GM21390 (cell line): ENCODE data around the gene GPR37L1.
A peak's percentile ranks its signal among the peaks of the same experiment; 100 is the strongest.
"Not testable (repeated sequence)": the region's sequence is repeated elsewhere in the genome, so short reads cannot be mapped to it uniquely, and the experiment has no call there.

ENCODE experiments used
- ATAC-seq: cut with Tn5 transposase; IDR thresholded peaks from one replicate; pipeline ENCODE4 v1.9.1; 2021; ENCODE audit not compliant: unreplicated experiment

Gene GPR37L1

DNA sequence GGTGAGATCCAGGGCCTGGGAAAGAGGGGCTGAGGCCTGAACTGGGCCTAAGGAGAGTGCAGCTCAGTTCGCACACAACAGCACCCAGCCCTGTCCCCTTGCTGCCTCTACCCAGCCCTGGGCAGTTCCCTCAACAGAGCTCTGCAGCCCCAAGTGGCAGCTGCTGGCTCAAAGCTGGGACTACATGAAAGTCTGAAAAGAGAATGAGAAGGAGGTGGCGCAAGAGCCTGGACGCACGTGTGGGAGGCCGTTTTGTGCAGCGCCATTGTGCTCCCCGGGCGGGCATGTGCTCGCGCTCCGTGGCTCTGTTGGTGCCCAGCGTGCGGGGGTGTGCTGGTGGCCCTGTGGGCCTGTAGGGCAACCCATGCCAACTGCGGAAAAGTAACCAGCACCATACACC, 10.3 kb downstream of the GPR37L1 start:
- no peak for ATAC-seq

DNA sequence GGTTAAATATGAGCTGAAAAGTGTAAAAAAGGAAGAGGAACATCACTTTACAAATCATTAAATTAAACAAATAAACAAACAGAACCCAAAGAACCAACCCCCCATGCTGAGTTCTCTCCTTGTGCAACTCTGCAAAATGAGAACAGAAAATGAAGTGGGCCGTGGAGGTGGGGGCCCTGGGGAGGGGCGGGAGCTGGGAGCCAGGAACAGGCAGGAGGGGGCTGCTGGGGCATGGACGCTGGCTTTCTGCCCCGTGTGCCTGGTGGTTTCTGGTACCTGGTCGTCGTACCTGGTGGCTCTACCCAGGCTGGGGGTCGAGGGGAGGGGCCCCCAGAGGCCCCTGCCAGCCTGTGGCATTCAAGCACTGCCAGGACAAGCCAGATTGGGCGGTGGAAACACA, 10.8 kb downstream of the GPR37L1 start:
- ATAC-seq: no peak

GRCh38 chr1:202133989-202134388, 11.3 kb downstream of the GPR37L1 start:
- no peak for ATAC-seq

DNA sequence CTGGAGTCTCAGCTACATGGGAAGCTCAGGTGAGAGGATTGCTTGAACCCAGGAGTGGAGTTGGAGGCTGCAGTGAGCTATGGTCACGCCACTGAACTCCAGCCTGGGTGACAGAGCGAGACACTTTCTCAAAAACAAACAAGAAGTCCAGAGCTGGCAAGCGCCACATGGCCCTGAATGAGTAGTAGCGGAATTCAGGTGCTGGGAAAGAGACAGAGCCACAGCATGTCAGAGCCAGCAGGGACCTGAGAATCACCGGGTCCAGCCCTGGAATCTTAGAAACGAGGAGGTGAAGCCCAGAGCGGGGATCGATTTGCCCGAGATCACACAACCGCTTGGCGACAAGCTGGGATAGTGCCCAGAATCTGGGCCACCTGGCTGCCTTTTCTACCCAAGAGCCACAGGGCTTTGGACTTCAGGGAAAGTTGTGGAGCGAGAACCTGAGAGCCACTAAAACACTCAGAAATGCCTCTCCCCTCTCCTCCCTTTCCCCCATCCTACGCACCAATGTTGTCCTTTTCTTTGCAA, 12.0 kb downstream of the GPR37L1 start:
- ATAC-seq: no peak

DNA sequence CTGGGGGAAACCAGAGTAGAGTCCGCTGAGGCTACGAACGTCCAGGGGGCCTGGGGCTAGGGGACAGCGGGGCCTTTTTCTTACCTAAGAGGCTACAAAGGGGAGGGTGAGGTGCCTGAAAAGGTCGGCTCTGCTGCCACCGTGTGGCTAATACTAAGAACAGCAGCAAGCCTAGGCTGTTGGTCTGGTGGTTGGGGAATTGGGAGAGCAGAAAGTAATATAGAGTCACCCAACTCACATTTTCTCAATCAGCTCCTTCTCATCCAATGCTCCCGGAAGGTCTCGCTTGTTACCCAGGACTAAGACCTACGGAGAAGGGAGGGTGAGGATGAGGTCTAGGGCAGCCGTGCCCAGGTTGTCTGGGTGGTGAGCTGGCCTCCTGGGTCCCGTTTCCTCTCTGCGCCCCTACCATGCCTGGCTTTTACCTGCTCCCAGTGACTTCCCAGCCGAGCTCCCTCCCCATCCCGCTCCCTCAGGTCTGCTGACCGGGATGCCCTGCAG, 12.6 kb downstream of the GPR37L1 start:
- ATAC-seq: no peak

DNA sequence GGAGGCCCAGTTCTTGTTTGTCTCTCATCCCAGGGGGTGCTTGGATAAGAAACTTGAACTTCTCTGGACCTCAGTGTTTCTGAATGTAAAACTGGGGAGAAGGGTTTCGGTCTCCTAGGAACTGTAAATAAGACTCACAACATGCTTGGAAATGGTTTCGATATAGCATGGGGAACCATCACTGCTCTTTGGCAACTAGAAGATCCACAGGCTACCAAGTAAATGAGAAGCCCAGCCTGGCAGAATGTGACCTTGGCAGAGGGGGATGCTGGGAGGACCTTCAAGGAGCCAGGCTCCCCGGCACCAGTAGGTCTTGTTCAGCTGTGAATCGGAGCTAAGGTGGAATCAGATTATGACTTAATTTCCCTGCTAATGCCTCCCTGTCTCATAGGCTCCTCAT, 18.1 kb downstream of the GPR37L1 start:
- no peak for ATAC-seq

- not testable (repeated sequence) for ATAC-seq
These were observed 18.8 kb downstream of the GPR37L1 start for GRCh38 chr1:202141468-202141867.

DNA sequence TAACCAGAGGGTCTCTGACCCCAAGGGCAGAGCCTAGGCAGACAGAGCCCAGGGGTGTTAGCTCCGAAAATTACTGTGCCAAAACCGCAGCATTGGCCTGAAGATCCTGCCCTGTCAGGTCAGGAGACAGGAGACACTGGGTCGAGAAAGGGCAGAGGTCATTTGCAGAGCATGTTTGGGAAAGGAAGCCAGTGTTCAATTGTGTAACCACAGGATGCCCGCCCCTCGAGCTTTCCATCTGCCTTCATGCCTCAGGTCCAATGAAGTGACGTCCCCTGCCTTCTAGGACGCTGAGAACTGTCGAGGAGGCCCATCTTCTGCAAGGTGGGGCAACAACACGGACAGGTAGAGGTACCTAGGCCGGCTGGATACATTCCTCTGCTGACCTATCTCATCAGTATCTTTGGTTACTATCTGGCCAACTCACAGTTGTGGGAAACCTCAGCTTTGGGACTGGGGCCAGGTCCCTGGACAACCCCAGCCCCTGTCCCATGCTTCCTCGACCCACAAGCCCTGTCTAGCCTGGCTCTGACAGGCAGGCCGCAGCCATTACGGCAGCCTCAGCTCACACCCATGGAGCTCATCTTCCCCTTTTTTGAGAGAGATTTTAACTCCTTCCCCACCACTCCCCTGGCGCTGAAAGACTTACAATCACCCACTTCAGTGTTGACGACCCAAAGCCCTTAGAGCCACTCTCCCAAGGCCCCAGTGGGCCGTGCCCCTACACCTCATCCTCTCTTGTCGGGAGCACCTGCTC, 20.5 kb downstream of the GPR37L1 start:
- peak; percentile 14 for ATAC-seq

- ATAC-seq: peak; percentile 50
These were observed 21.2 kb downstream of the GPR37L1 start for GRCh38 chr1:202143768-202144401.

GRCh38 chr1:202144402-202145067, 21.8 kb downstream of the GPR37L1 start, which contains the start of gene ARL8A:
ARL8A (minus strand) TSS chr1:202144737; CDS start chr1:202144572, 165 bp downstream.
- peak; percentile 55 for ATAC-seq

GRCh38 chr1:202145068-202145743, 22.5 kb downstream of the GPR37L1 start:
- ATAC-seq: peak; percentile 2

- not testable (repeated sequence) for ATAC-seq
These were observed 23.0 kb downstream of the GPR37L1 start for GRCh38 chr1:202145744-202146140.

GRCh38 chr1:202146279-202146678, 23.6 kb downstream of the GPR37L1 start:
- no peak for ATAC-seq

DNA sequence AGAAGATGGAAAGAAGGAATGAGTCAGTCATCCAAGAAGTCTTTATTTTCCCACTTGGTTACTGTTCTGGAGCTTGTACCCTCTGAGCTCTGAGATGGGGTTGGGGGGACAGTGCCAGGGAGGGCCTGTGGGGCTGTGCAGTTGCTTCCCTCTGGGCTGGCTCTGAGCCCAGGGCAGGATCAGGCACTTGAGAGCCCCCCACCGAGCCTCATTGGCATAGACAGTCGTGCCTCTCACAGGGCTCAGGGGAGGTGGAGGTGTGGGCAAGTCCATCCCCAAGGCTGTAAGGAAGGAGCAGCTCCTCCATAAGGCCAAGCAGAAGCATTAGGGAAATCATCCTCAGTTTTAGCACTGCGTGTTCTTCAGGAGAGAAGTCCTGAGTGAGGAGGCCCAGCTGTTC, 24.3 kb downstream of the GPR37L1 start:
- ATAC-seq: no peak

DNA sequence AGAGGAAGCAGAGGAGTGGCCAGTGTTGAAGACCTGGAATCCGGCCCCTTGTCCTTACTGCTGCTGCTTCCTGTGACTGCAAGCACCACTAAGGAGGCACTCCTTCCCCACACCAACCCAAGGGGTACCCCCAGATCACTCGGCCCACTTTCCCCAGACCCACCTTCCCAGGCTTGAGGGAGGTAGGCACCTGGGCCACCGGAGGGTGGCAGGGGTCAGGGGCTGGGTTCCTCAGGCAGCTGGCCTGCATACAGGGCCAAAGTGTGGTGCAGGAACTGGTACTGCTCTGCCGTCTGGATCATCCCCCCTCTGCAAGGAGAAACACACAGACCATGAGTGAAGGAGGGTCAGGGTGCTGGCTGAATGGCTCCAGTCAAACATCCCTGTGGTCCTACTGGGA, 25.7 kb downstream of the GPR37L1 start:
- no peak for ATAC-seq

DNA sequence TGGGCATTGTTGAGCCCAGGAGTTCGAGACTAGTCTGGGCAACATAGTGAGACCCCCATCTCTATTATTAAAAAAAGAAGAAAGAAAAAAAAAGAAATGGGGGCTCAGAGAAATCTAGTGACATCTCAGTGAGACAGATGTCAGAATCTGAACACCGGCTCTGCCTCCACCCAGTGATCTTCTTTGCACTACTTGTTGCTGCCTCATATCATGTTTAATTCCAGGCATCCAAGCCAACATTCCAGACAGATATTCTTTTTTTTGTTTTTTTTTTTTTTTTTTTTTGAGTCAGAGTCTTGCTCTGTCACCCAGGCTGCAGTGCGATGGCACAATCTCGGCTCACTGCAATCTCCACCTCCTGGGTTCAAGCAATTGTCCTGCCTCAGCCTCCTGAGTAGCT, 26.8 kb downstream of the GPR37L1 start:
- no peak for ATAC-seq

DNA sequence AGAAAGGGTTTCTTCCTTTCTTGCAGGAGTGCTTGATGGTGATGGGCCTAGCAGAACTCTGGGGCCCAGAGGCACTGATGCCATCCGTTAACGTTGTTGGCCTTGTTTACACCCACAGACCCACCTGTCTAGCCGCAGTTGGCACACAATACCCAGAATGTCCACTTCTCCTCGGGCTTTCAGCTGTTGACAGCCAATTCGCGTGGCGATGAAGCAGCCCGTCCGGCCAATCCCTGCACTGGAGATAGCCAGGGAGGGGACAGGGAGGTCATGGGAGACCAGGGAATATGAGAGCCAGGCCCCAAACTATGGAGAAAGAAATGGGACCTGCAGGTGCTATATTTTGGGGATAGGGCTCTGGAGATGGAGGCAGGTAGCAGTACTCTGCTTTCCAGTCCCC, 27.5 kb downstream of the GPR37L1 start:
- ATAC-seq: no peak

- ATAC-seq: no peak
These were observed 27.9 kb downstream of the GPR37L1 start for GRCh38 chr1:202150602-202151001.

GRCh38 chr1:202151045-202151444, 28.3 kb downstream of the GPR37L1 start:
- ATAC-seq: no peak

DNA sequence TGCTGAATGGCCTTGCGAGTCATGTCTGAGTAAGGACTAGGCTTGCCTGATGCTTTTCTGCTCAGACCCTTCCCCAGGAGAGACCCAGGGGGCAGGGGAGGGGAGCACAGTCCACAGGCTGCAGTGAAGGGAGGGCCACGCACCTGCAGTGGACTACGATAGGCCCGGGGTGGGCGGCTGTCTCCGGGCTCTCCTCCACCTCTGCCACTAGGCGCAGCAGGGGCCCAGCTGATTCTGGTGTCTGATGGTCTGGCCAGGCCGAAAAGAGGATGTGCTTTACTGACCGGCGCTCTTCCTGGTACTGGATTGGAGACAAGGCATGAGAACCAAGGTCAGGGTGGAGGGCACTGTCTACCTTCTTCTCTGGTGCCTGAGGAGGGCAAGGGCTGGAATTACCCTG, 29.7 kb downstream of the GPR37L1 start:
- ATAC-seq: no peak

DNA sequence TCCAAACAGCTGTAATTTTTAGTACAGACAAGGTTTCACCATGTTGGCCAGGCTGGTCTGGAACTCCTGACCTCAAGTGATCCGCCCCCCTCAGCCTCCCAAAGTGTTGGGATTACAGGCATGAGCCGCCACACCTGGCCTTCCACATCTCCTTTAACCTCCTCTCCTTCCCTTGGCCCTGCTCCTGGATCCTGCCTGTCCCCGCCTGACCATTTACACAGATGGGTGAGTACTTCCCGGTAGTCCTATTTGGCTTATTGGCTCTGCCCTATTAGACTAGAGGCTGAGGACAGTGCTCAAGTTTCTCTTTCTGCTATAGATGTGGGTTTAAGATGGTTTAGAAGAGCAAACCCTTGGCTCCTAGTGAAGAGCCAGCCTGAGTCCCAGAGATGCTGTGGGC, 30.6 kb downstream of the GPR37L1 start:
- ATAC-seq: no peak
